Rectal smooth muscle tissue (tissue), 1 donor: ENCODE data around the gene SPATA17.

ENCODE experiments used
- H3K27ac ChIP-seq: one replicate; pipeline ENCODE4 v1.7.0; 2013; ENCODE audit warnings: low read depth, low read length, inconsistent platforms
- H3K27me3 ChIP-seq: one replicate; pipeline ENCODE4 v1.7.0; 2013; ENCODE audit warnings: low read length; ENCODE audit not compliant: control insufficient read depth, insufficient read depth
- H3K36me3 ChIP-seq: one replicate; pipeline ENCODE4 v1.7.0; 2013; ENCODE audit warnings: low read length; ENCODE audit not compliant: control insufficient read depth, insufficient read depth
- H3K4me1 ChIP-seq: one replicate; pipeline ENCODE4 v1.7.0; 2013; ENCODE audit warnings: low read length; ENCODE audit not compliant: control insufficient read depth, insufficient read depth
- H3K4me3 ChIP-seq: one replicate; pipeline ENCODE4 v1.7.0; 2013; ENCODE audit warnings: low read length
- H3K9ac ChIP-seq: one replicate; pipeline ENCODE4 v1.7.0; 2013; ENCODE audit warnings: low read length

The SPATA17 gene

GRCh38 chr1:217907504-217907903 is 276.4 kb downstream of the SPATA17 start:
- H3K27ac ChIP-seq = no peak overlapping the region
- no peak overlapping the region for H3K4me3 ChIP-seq
- no peaks in the 10 kb centered on the region for H3K4me1 ChIP-seq
- no peak overlapping the region for H3K9ac ChIP-seq
- H3K36me3 ChIP-seq = no peaks in the 10 kb centered on the region
- no peaks in the 10 kb centered on the region for H3K27me3 ChIP-seq

DNA sequence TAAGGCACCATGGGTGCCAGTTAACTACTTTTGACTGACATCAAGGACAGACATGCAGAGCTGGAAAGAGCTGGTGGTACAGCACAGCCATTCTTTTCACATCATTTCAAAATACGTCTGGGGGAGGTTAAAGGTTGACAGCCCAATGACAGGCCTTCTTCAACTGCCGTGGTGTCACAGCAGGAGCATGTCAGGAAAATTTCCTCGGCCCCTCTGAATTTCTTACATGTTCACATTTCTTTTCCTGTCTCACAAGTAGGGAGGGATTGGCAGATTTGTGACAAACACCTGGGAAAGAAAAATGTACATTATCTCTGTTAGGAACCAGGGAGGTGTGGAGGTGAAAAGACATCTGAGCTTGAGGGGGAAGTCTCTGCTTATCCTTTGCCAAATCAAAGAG is 279.1 kb downstream of the SPATA17 start:
- H3K4me3 ChIP-seq = no peak overlapping the region
- H3K27ac ChIP-seq = no peak overlapping the region
- H3K36me3 ChIP-seq = no peaks in the 10 kb centered on the region
- no peaks in the 10 kb centered on the region for H3K27me3 ChIP-seq
- no peaks in the 10 kb centered on the region for H3K4me1 ChIP-seq
- H3K9ac ChIP-seq = no peak overlapping the region

GRCh38 chr1:217910791-217911320 is 279.7 kb downstream of the SPATA17 start:
- Histone ChIP-seq H3K36me3 (no peaks in the 10 kb centered on the region), H3K27me3 (no peaks in the 10 kb centered on the region), H3K4me1 (no peaks in the 10 kb centered on the region), H3K27ac (no peak overlapping the region), H3K9ac (no peak overlapping the region), H3K4me3 (no peak overlapping the region)

DNA sequence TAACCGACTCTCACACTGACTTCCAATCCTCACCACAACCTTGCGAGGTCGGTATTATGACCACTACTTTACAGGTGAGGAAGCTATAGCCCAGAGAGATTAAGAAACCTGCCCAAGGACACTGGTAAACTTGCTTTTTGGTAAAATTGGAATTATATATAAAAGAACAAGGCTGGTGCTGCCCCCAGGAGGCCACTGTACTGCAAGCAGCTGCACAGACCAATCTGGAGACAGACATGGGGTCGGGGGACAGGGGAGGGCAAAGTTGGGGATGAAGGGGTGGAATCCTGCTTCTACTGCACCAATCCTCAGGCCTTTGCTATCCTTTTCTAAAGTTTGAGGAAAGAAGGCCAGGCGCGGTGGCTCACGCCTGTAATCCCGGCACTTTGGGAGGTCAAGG is 280.8 kb downstream of the SPATA17 start:
- Histone ChIP-seq H3K27ac (no peak overlapping the region), H3K36me3 (no peaks in the 10 kb centered on the region), H3K27me3 (no peaks in the 10 kb centered on the region), H3K9ac (no peak overlapping the region), H3K4me3 (no peak overlapping the region), H3K4me1 (no peaks in the 10 kb centered on the region)

GRCh38 chr1:217917281-217917887 is 286.2 kb downstream of the SPATA17 start:
- no peaks in the 10 kb centered on the region for H3K4me1 ChIP-seq
- H3K36me3 ChIP-seq = no peaks in the 10 kb centered on the region
- H3K9ac ChIP-seq = no peak overlapping the region
- H3K27me3 ChIP-seq = no peaks in the 10 kb centered on the region
- H3K27ac ChIP-seq = no peak overlapping the region
- no peak overlapping the region for H3K4me3 ChIP-seq

DNA sequence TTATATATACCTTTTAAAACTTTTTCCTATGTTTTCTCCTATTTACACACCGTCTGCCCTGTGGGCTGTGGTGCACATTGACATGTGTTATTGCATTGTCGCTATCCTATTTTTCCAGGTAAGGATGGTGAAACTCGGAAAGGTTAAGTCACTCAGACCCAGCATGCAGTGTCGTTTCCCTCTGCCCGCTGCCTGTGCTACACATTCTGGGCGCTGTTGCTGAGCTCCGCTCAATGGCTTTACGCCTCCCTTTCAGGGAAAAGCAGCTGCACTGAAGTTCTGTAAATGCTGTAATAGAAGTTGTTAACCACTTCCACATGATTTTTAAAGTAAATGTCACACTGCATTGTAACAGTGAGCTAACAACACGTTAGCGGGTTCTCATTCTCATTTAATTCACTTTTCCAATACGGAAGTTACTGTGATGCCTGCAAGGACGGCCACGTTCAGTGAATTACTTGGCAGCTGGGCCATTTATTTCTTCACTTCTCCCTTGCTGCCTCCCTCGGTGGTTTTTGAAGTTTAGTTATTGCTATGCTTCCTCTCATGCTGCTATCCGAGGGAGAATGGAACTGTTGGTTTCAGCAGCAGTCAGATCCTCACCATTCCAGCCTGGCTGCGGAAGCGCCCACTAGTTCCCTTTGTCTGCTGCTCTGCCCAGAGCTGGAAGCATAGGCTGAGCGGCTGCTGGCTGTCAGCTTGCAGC is 288.7 kb downstream of the SPATA17 start:
- Histone ChIP-seq H3K4me3 (no peak overlapping the region), H3K36me3 (no peaks in the 10 kb centered on the region), H3K4me1 (no peaks in the 10 kb centered on the region), H3K27me3 (no peaks in the 10 kb centered on the region), H3K9ac (no peak overlapping the region), H3K27ac (no peak overlapping the region)
